Retinal pigment epithelial cell (primary cell): ENCODE results near the gene PCCA.

Experiments
- DNase-seq: peaks from one replicate; pipeline ENCODE4 v3.0.0-alpha.2; 2010; ENCODE audit warnings: low read depth
- H3K4me3 ChIP-seq: 2 replicates; pipeline ENCODE4 v1.5.1; 2011; ENCODE audit warnings: mild to moderate bottlenecking, low read length, control low read depth, moderate library complexity
- TF ChIP-seq, protein P1 (sequence below): conservative IDR thresholded peaks from 2 replicates; pipeline ENCODE4 v1.5.1; 2011; ENCODE audit warnings: low read depth, low read length, control low read depth, inconsistent platforms

Gene PCCA

DNA sequence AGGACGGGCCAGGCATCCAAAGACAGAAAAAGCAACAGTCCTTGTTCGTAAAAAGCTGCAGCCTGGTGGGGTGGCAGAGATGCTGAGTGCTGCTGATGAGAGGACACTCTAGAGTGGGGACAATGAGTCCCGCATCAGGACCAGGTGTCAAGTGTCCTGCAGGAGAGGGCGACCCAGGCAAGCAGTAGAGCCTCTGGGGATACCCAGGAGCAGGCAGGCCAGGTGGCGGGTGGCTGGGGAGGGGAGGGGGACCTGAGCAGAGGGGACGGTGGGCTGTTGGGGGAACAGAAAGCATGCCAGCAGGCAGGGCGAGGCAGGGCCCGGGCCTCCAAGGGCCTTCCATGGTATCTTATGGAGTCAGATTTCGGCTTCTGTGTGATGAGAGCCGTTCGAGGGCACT is 463.9 kb downstream of the PCCA start:
- TF ChIP-seq, protein P1, sequence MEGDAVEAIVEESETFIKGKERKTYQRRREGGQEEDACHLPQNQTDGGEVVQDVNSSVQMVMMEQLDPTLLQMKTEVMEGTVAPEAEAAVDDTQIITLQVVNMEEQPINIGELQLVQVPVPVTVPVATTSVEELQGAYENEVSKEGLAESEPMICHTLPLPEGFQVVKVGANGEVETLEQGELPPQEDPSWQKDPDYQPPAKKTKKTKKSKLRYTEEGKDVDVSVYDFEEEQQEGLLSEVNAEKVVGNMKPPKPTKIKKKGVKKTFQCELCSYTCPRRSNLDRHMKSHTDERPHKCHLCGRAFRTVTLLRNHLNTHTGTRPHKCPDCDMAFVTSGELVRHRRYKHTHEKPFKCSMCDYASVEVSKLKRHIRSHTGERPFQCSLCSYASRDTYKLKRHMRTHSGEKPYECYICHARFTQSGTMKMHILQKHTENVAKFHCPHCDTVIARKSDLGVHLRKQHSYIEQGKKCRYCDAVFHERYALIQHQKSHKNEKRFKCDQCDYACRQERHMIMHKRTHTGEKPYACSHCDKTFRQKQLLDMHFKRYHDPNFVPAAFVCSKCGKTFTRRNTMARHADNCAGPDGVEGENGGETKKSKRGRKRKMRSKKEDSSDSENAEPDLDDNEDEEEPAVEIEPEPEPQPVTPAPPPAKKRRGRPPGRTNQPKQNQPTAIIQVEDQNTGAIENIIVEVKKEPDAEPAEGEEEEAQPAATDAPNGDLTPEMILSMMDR: no peak
- no peak overlapping the region for H3K4me3 ChIP-seq
- no peak for DNase-seq

GRCh38 chr13:100559886-100560285 is 471.0 kb downstream of the PCCA start:
- no peak overlapping the region for H3K4me3 ChIP-seq
- TF ChIP-seq, protein P1: no peak
- no peak for DNase-seq

DNA sequence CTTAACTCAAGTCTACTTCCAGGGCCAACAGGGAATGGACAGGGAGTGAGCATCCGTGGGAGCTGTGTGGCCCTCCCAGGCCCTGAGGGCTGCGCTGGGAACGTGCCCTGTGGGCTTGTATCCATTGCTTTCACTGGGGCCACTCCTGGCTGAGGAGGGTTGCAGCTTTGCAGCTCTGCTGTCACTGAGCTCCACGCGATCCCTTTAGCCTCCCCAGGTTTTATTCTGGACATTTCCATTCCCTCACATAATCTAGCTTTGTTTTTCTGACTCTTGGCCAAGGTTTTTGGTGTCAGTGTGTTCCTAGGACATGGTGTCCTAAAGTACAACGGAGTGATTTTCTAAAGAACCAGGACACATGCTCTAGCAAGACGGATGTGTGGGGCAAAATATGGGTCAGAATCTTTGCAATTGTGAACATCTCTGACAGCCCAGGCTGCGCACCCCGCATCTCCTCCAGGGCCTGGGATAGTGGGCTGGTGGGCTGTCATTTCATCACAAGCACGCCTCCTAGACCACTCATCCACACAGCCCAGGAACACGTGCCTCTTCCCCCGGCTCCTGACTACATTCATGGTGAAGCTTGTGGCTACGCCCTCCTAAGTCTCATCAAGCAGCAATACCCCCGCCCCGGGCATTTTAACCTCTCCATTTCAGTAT is 471.7 kb downstream of the PCCA start:
- no peak overlapping the region for H3K4me3 ChIP-seq
- TF ChIP-seq, protein P1: no peak
- DNase-seq: no peak

DNA sequence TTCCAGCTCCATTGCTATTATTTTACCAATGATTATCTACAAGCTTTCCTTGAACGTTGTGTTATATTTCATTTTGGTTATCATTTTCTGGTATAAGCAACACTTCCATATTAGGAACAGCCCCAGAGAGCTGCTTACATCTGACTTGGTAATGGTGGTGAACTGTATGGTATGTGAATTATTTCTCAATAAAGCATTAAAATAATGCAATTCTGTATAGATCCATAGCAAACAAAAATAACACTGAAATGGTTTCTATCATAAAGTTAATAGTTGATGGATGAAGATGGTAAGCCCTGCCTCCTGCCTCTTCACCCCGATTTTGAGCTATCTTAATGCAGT is 472.2 kb downstream of the PCCA start:
- TF ChIP-seq, protein P1: no peak
- no peak overlapping the region for H3K4me3 ChIP-seq
- no peak for DNase-seq

GRCh38 chr13:100561599-100562204 is 472.8 kb downstream of the PCCA start:
- TF ChIP-seq, protein P1: no peak
- no peak for DNase-seq

GRCh38 chr13:100563779-100564178 is 474.9 kb downstream of the PCCA start:
- TF ChIP-seq, protein P1: no peak
- DNase-seq: no peak
- no peak overlapping the region for H3K4me3 ChIP-seq

More at GRCh38 chr13:100561599-100562204, 472.8 kb downstream of the PCCA start:
- H3K4me3 ChIP-seq: no peak overlapping the region

DNA sequence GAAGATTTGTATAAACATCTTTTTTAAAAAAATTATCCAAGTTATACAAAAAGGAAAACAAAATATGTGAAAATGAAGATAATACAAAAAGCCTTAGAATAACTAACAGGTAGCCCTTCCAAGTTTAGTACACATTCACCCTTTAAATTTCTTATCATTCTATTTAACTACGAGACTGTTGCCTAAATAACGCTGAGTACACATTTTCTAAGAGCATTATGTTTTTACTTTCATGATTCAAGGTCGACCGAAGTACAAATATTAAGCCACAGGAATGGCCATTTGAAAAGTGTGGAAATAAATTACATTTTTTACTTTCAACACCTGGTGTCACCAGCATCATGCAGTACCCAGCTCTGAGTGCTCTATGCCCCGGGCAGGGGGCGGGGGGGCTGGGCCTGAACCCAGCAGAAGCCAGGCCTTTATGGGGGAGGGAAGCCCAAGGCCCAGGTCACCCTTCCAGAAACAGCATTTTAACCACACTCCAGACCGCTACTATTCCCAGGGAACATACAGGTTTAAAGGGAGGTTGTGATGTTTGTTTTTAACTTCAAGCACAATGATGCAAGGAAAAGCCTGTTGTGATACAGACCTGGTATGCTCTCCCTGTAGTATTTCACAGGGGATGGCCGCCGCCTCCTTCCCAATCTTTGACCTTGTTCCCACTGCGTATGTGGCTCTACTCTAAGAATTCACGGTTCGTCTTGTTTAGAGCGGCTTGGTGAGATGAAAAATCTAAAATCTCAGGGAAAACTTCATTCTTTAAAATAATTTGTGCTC is 475.7 kb downstream of the PCCA start:
- DNase-seq: no peak
- H3K4me3 ChIP-seq: no peak overlapping the region
- TF ChIP-seq, protein P1: no peak
